NCI-H2227 treated with DMSO at 0.1 percent for 48 hours (cell line): ENCODE data around the gene STK16.

Source experiments
- DNase-seq: peaks from one replicate; lab custom pipeline; 2025; lab: John Stamatoyannopoulos, UW

STK16 gene

GRCh38 chr2:219213486-219214071 lies 31.7 kb upstream of the STK16 start:
- DNase-seq, result no peak

- no peak for DNase-seq
These were observed 31.1 kb upstream of the STK16 start for GRCh38 chr2:219214141-219214540.

DNA sequence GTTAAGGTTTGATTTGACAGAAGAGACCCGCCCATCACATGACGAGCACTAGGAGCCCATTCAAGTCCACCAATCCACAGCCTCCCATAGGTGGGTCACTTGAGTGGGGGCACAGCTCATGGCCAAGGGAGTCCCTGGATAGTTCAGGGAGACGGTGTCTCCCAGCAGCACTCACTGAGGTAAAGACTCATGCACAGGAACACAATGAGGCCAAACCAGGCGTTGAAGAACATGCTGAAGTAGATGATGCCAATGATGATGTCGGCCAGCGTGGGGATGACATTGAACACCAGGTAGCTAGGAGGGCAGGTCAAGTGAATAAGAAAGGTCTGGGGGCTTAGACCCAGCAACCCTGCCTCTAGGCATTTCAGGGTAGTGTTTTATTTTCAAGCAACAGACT lies 30.5 kb upstream of the STK16 start:
- DNase-seq, result no peak

- DNase-seq, result no peak
These were observed 29.3 kb upstream of the STK16 start for GRCh38 chr2:219215871-219216534.

- no peak for DNase-seq
These were observed 28.8 kb upstream of the STK16 start for GRCh38 chr2:219216535-219216915.

GRCh38 chr2:219218217-219218731 lies 27.0 kb upstream of the STK16 start:
- DNase-seq, result peak; percentile 49

GRCh38 chr2:219218732-219219701 lies 26.3 kb upstream of the STK16 start, which contains the start of gene ABCB6:
Gene ABCB6 (minus strand): TSS chr2:219218958. CDS start chr2:219218673, 285 bp downstream.
- DNase-seq, result peak; percentile 96

GRCh38 chr2:219219784-219220532 lies 25.3 kb upstream of the STK16 start:
- no peak for DNase-seq

GRCh38 chr2:219220652-219221402 lies 24.5 kb upstream of the STK16 start:
- DNase-seq, result no peak

- no peak for DNase-seq
These were observed 23.2 kb upstream of the STK16 start for GRCh38 chr2:219221957-219222518.

DNA sequence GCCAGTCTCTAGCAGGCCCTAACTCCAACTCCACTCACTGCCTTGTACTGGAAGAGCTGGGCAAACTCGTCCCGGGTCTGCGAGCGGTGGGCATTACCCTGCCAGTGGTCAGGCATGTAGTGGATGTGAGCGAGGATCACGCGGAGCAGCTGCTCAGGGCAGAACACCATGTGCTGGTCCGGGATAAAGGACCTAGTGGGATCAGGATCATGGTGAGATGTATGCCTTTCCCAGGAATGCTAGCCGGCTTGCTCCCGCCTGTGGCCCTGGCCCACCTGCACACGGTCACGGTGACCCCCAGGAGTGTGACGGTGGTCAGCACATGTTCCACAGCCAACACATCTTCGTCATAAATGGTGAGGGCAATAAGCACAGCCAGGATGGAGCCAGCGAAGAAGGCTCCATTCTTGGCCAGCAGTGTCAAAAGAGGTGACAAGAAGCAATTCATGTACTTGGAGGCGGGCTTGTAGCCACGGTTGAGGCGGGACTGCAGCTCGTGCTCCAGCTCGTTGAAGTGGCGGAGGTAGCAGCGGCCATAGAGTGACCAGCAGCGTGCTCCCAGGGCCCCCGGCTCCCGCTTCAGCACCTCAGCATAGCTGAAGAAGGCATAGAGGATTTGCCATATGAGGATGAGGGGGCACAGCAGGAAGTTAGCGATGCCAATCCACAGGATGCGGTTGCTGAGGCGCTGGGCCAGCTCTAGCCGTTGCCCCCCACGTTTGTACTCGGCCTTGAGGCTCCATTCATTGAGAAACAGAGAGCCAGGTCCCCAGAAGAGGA lies 21.3 kb upstream of the STK16 start:
- no peak for DNase-seq

- DNase-seq, result no peak
These were observed 19.9 kb upstream of the STK16 start for GRCh38 chr2:219225350-219225749.

- DNase-seq, result no peak
These were observed 17.0 kb upstream of the STK16 start for GRCh38 chr2:219228041-219228910.

DNA sequence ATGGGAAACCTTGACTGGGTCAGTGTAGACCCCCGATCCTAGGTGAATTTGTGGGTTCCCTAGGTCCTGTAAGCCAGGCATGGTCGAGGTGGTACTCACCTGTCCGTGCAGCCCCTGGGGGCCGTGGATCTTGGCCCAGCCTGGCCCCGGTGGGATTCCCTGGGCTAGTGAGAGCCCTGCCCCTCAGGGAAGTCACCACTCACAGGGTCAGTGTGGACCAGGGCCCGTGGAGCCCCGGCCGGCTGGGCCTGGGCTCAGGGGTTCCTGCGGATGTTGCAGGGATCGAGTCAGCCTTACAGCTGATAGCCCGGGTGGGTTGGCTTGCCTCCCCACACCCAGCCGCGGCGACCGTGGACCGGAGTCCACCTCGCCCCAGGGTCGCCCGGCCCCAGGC lies 16.4 kb upstream of the STK16 start:
- DNase-seq, result no peak

GRCh38 chr2:219229305-219230058 lies 15.8 kb upstream of the STK16 start, which contains the start of the genes ANKZF1 and ATG9A:
Gene ANKZF1 (plus strand): TSS chr2:219229806. CDS start chr2:219230258, 452 bp downstream.
Gene ATG9A (minus strand): TSS chr2:219229636. CDS start chr2:219228024, 1,612 bp downstream.
- peak; percentile 98 for DNase-seq

DNA sequence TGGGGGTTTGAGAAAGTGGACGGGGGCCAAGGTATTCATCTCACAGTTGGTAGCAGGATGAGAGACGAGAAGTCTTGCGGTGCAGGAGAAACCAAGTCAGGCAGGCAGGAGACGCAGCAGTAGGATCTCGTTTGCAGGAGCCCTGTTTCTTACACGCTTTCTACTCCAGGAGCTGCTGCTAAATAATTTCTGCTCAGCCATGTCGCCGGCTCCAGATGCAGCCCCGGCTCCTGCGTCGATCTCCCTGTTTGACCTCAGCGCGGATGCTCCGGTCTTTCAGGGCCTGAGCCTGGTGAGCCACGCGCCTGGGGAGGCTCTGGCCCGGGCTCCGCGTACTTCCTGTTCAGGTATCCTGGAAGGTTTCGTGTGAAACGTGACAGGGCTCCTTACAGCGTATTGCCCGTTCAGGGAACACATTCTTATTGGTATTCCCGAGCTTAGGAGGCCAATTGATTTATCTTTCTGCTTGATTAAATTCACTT lies 15.2 kb upstream of the STK16 start:
- DNase-seq, result no peak

DNA sequence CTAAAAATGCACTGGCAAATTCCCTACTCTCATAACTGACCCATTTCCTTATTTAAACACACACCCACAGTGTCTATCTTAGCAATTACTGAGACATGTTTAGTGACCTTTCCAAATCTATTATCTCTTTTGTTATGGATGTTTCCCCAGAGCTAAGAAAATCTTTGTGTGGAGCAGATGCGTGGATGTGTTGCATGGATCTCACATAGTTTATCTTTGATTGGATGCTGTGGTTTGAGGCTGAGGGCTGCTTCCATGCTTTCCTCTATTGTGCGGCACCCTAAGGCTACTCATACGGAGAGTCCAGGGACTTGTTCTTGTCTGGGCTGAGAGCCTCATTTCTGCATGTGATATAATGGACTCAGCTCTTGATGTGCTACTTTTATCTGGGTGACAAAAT lies 10.9 kb upstream of the STK16 start:
- no peak for DNase-seq

GRCh38 chr2:219243291-219243761 lies 2.0 kb upstream of the STK16 start:
- DNase-seq, result no peak
